Bone marrow (tissue), 2 donors: Measurements from ENCODE around the gene NECAB2.

Experiments
- DNase-seq, 2 donors: peaks; one replicate each; lab custom pipeline; 2025; lab: John Stamatoyannopoulos, UW

NECAB2 gene

GRCh38 chr16:83992624-83993023 lies 24.6 kb downstream of the NECAB2 start:
- no peak for DNase-seq

- peak in 1 of 2 donors; percentile 16 for DNase-seq
These were observed 26.0 kb downstream of the NECAB2 start for GRCh38 chr16:83994087-83994486.

GRCh38 chr16:83994703-83995102 lies 26.7 kb downstream of the NECAB2 start:
- DNase-seq: no peak

- DNase-seq: no peak
These were observed 27.7 kb downstream of the NECAB2 start for GRCh38 chr16:83995754-83996153.

GRCh38 chr16:83996481-83997252 lies 28.6 kb downstream of the NECAB2 start:
- no peak for DNase-seq

- DNase-seq: no peak
These were observed 30.0 kb downstream of the NECAB2 start for GRCh38 chr16:83998091-83998490.

GRCh38 chr16:84000989-84001642 lies 33.1 kb downstream of the NECAB2 start:
- no peak for DNase-seq

- no peak for DNase-seq
These were observed 33.7 kb downstream of the NECAB2 start for GRCh38 chr16:84001726-84002125.

- DNase-seq: no peak
These were observed 35.0 kb downstream of the NECAB2 start for GRCh38 chr16:84003038-84003437.

- DNase-seq: no peak
These were observed 36.4 kb downstream of the NECAB2 start for GRCh38 chr16:84004442-84004841.

GRCh38 chr16:84005391-84005790 lies 37.3 kb downstream of the NECAB2 start:
- no peak for DNase-seq

GRCh38 chr16:84007520-84007919 lies 39.5 kb downstream of the NECAB2 start:
- no peak for DNase-seq

GRCh38 chr16:84007965-84008364 lies 39.9 kb downstream of the NECAB2 start:
- DNase-seq: no peak

GRCh38 chr16:84009282-84009681 lies 41.2 kb downstream of the NECAB2 start:
- no peak for DNase-seq

GRCh38 chr16:84013787-84014569 lies 45.9 kb downstream of the NECAB2 start:
- DNase-seq: peak in 1 of 2 donors; percentile 35

GRCh38 chr16:84014570-84015327 lies 46.7 kb downstream of the NECAB2 start:
- no peak for DNase-seq

GRCh38 chr16:84015399-84015798 lies 47.4 kb downstream of the NECAB2 start:
- no peak for DNase-seq

- DNase-seq: no peak
These were observed 48.4 kb downstream of the NECAB2 start for GRCh38 chr16:84016477-84016876.

GRCh38 chr16:84018710-84019109 lies 50.7 kb downstream of the NECAB2 start:
- no peak for DNase-seq

GRCh38 chr16:84020353-84020752 lies 52.3 kb downstream of the NECAB2 start:
- no peak for DNase-seq

GRCh38 chr16:84021488-84021887 lies 53.4 kb downstream of the NECAB2 start:
- DNase-seq: no peak

GRCh38 chr16:84022644-84023043 lies 54.6 kb downstream of the NECAB2 start:
- DNase-seq: no peak
